ENCODE results near the gene C21orf58. TPM values are rescaled to one million over a fixed set of nuclear protein-coding genes. Genes with fewer than 3 reads are reported as not detected.

Gene C21orf58
- total RNA-seq, 2 donors from 2014 or later, result 19.6 to 37.4 TPM

DNA sequence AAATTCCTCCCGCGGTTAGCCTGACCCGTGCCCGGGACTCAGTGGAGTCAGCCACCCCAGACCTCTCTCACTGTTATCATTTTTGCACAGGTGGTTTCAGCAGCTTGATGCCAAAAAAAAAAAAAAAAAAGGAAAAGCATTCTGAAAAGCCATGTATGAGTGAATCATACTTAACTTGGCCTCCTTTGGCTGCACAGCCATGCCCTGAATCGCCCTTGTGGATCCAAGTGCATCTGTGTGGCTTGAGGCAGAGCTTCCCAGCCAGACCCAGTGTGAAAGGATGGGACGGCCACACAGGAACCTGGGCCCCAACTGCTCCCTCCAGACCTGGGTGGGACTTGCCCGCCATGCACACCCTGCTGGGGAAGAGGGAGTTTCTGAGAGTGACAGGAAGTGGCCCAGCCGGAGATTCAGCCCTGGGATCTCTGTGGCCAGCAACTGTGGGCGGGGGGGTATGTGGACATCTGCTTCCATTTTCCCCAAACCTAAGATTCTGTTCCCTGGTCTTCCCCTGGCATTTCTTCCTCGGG, 29.0 kb downstream of the C21orf58 start:
- peak overlapping the region; percentile 38 for H3K27ac ChIP-seq (ENCODE audit: low read depth, low read length)
- peaks cover 28% of the 10 kb centered on the region for H3K36me3 Mint-ChIP-seq (ENCODE audit: low read depth)
- H3K27ac Mint-ChIP-seq, result no peak overlapping the region
- H3K4me3 ChIP-seq (ENCODE audit: low read length), result no peak overlapping the region
- H3K9me3 ChIP-seq (ENCODE audit: control insufficient read depth, low read length), result peaks cover 12% of the 10 kb centered on the region
- TF ChIP-seq, protein P1, sequence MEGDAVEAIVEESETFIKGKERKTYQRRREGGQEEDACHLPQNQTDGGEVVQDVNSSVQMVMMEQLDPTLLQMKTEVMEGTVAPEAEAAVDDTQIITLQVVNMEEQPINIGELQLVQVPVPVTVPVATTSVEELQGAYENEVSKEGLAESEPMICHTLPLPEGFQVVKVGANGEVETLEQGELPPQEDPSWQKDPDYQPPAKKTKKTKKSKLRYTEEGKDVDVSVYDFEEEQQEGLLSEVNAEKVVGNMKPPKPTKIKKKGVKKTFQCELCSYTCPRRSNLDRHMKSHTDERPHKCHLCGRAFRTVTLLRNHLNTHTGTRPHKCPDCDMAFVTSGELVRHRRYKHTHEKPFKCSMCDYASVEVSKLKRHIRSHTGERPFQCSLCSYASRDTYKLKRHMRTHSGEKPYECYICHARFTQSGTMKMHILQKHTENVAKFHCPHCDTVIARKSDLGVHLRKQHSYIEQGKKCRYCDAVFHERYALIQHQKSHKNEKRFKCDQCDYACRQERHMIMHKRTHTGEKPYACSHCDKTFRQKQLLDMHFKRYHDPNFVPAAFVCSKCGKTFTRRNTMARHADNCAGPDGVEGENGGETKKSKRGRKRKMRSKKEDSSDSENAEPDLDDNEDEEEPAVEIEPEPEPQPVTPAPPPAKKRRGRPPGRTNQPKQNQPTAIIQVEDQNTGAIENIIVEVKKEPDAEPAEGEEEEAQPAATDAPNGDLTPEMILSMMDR (conservative IDR thresholded peaks at IDR 0.05), result no peak
- H3K4me3 Mint-ChIP-seq, result no peak overlapping the region
- peaks cover 4% of the 10 kb centered on the region for H3K27me3 Mint-ChIP-seq (ENCODE audit: insufficient read depth)
- peaks cover 22% of the 10 kb centered on the region for H3K36me3 ChIP-seq (ENCODE audit: control insufficient read depth, insufficient read depth, low read length)
- H3K9me3 Mint-ChIP-seq, result peaks cover 9% of the 10 kb centered on the region
- H3K4me1 ChIP-seq (ENCODE audit: control insufficient read depth, insufficient read depth, low read length), result no peaks in the 10 kb centered on the region
- H3K4me1 Mint-ChIP-seq, result peaks cover 9% of the 10 kb centered on the region
- H3K9ac ChIP-seq (ENCODE audit: extremely low read depth, low read length, poor library complexity, severe bottlenecking), result no peak overlapping the region
- no peaks in the 10 kb centered on the region for H3K27me3 ChIP-seq (ENCODE audit: control insufficient read depth, insufficient read depth, low read length, poor library complexity, severe bottlenecking)
- peak; percentile 60 for DNase-seq
- 82 to 88% methylated on average over 2 to 9 of the region's 10 CpGs for WGBS, 2 experiments (ENCODE audit: insufficient coverage in 1 of 2, insufficient read length in 1 of 2)

DNA sequence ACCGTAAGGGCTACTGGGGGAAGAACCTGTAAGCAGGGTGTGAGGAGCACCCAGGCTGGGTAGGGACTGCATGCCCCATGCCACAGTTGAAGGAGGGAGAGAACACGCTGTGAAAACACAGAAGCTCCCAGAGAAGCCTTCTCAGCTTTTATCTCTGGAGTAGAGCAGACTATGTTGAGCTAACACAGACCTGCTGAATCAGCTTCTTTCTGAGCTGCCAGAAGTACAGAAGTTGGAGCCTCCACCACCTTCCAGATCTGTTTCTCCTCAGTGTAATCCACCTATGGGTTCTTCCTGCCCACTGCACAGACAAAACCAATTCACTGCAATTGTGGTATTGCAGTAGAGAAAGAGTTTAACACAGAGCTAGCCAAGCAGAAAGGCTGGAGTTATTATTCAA, 32.1 kb downstream of the C21orf58 start:
- Histone ChIP-seq H3K27ac (ENCODE audit: low read depth, low read length) (no peak overlapping the region), H3K9me3 (ENCODE audit: control insufficient read depth, low read length) (peaks cover 12% of the 10 kb centered on the region), H3K36me3 (ENCODE audit: control insufficient read depth, insufficient read depth, low read length) (peaks cover 19% of the 10 kb centered on the region), H3K4me3 (ENCODE audit: low read length) (peak overlapping the region; percentile 28), H3K9ac (ENCODE audit: extremely low read depth, low read length, poor library complexity, severe bottlenecking) (no peak overlapping the region), H3K27me3 (ENCODE audit: control insufficient read depth, insufficient read depth, low read length, poor library complexity, severe bottlenecking) (no peaks in the 10 kb centered on the region), H3K4me1 (ENCODE audit: control insufficient read depth, insufficient read depth, low read length) (no peaks in the 10 kb centered on the region)
- Mint-ChIP-seq H3K27ac (peak overlapping the region; percentile 44), H3K9me3 (peaks cover 6% of the 10 kb centered on the region), H3K4me3 (no peak overlapping the region), H3K4me1 (peaks cover 15% of the 10 kb centered on the region), H3K36me3 (ENCODE audit: low read depth) (peaks cover 21% of the 10 kb centered on the region), H3K27me3 (ENCODE audit: insufficient read depth) (no peaks in the 10 kb centered on the region)
- WGBS, 2 experiments (ENCODE audit: insufficient coverage in 1 of 2, insufficient read length in 1 of 2), result 89 to 95% methylated on average over 1 to 2 of the region's 2 CpGs
- no peak for DNase-seq
- TF ChIP-seq, protein P1 (conservative IDR thresholded peaks at IDR 0.05), result no peak

DNA sequence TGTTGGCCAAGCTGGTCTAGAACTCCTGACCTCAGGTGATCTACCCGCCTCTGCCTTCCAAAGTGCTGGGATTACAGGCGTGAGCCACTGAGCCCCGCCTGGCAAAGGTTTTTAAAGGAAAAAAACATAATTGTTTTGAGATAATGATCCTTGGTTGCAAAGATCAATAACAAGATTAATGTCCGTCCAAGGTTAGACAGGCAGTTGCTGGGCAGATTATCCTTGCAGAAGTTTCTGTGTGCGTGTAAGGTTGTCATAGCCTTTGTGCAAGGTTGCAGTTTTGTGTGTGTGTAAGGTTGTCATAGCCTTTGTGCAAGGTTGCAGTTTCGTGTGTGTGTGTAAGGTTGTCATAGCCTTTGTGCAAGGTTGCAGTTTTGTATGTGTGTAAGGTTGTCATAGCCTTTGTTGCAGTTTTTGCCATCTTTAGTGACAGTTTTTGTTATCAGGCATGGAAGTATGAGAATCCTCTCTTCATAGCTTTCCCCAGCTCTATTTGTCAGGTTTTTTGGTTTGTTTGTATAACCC, 34.0 kb downstream of the C21orf58 start:
- Histone ChIP-seq H3K27ac (ENCODE audit: low read depth, low read length) (no peak overlapping the region), H3K9me3 (ENCODE audit: control insufficient read depth, low read length) (peaks cover 12% of the 10 kb centered on the region), H3K27me3 (ENCODE audit: control insufficient read depth, insufficient read depth, low read length, poor library complexity, severe bottlenecking) (no peaks in the 10 kb centered on the region), H3K36me3 (ENCODE audit: control insufficient read depth, insufficient read depth, low read length) (peaks cover 21% of the 10 kb centered on the region), H3K9ac (ENCODE audit: extremely low read depth, low read length, poor library complexity, severe bottlenecking) (no peak overlapping the region), H3K4me1 (ENCODE audit: control insufficient read depth, insufficient read depth, low read length) (no peaks in the 10 kb centered on the region), H3K4me3 (ENCODE audit: low read length) (no peak overlapping the region)
- Mint-ChIP-seq H3K36me3 (ENCODE audit: low read depth) (peaks cover 21% of the 10 kb centered on the region), H3K27me3 (ENCODE audit: insufficient read depth) (no peaks in the 10 kb centered on the region), H3K4me1 (peaks cover 18% of the 10 kb centered on the region), H3K9me3 (peaks cover 6% of the 10 kb centered on the region), H3K4me3 (no peak overlapping the region), H3K27ac (no peak overlapping the region)
- WGBS, 2 experiments (ENCODE audit: insufficient coverage in 1 of 2, insufficient read length in 1 of 2), result 83 to 89% methylated on average over 5 to 6 of the region's 6 CpGs
- TF ChIP-seq, protein P1 (conservative IDR thresholded peaks at IDR 0.05), result no peak
- DNase-seq, result no peak

All from endodermal cell (in vitro differentiated cells).